DND-41 (cell line): ENCODE results near the gene VCAM1.

Experiments
- CTCF ChIP-seq: IDR thresholded peaks from 2 replicates; pipeline ENCODE4 v1.5.1; 2012; ENCODE audit warnings: borderline replicate concordance, low read length, moderate library complexity, mild to moderate bottlenecking; ENCODE audit not compliant: poor library complexity, severe bottlenecking; ENCODE audit errors: extremely low read depth
- EZH2 ChIP-seq: IDR thresholded peaks from 3 replicates; pipeline ENCODE4 v1.6.1; 2012; ENCODE audit warnings: borderline replicate concordance, low read depth, mild to moderate bottlenecking, moderate library complexity, low read length, inconsistent platforms; ENCODE audit not compliant: severe bottlenecking

- no peak for TF ChIP-seq CTCF
- TF ChIP-seq EZH2 = no peak
These were observed 961 bp upstream of the VCAM1 start for GRCh38 chr1:100718581-100718980.
